Measurements from ENCODE around the gene B9D2.

DNA sequence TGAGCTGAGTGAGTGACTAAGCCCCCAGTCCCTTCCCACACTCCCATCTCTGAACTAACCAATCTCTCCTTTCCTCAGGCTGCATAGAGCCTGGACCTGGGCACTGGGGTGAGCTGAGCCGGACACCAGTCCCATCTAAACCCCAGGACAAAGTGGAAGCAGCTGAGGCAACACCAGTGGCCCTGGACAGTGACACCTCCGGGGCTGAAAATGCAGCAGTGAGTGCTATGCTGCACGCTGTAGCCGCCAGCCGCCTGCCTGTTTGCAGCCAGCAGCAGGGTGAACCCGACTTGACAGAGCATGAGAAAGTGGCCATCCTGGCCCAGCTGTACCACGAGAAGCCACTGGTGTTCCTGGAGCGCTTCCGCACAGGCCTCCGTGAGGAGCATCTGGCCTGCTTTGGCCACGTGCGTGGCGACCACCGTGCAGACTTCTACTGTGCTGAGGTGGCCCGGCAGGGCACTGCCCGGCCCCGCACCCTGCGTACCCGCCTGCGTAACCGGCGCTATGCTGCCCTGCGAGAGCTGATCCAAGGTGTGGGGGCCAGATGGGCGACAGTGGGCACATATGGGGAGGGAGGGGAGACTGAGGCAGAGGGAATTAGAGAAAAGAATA is 47.5 kb downstream of the B9D2 start:
- no peak for TF ChIP-seq OVOL3 (tag by site-specific recombination; IDR thresholded peaks at IDR 0.05)
- TF ChIP-seq, protein P1, sequence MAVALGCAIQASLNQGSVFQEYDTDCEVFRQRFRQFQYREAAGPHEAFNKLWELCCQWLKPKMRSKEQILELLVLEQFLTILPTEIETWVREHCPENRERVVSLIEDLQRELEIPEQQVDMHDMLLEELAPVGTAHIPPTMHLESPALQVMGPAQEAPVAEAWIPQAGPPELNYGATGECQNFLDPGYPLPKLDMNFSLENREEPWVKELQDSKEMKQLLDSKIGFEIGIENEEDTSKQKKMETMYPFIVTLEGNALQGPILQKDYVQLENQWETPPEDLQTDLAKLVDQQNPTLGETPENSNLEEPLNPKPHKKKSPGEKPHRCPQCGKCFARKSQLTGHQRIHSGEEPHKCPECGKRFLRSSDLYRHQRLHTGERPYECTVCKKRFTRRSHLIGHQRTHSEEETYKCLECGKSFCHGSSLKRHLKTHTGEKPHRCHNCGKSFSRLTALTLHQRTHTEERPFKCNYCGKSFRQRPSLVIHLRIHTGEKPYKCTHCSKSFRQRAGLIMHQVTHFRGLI (tag by site-specific recombination; IDR thresholded peaks at IDR 0.05), result no peak
